ENCODE results near the gene FAM156B. TPM values are rescaled to one million over a fixed set of nuclear protein-coding genes. Genes with fewer than 3 reads are reported as not detected.
"Not testable (repeated sequence)": the region's sequence is repeated elsewhere in the genome, so short reads cannot be mapped to it uniquely, and the experiment has no call there.

Gene FAM156B
- total RNA-seq (13.5 TPM), polyA plus RNA-seq (22.5 TPM)

- DNase-seq (ENCODE audit: extremely low spot score); H3K27ac ChIP-seq (ENCODE audit: low read depth); H3K4me3 ChIP-seq (ENCODE audit: low read depth, low read length); H3K4me1 ChIP-seq (ENCODE audit: insufficient read depth); H3K36me3 ChIP-seq (ENCODE audit: insufficient read depth): not testable (repeated sequence)
- no CpG with 5 or more reads among the region's 92 CpGs for WGBS
Measured at GRCh38 chrX:52896855-52897709, at the start of gene FAM156B. FAM156B (plus strand) TSS chrX:52897330; CDS start chrX:52907226, 9,896 bp downstream.

GRCh38 chrX:52852110-52852860, 44.8 kb upstream of the FAM156B start:
- 79% methylated on average over 9 of the region's 9 CpGs for WGBS
- H3K36me3 ChIP-seq (ENCODE audit: insufficient read depth), result no peaks in the 10 kb centered on the region
- H3K27ac ChIP-seq (ENCODE audit: low read depth), result no peak overlapping the region
- no peak for DNase-seq (ENCODE audit: extremely low spot score)
- H3K4me3 ChIP-seq (ENCODE audit: low read depth, low read length), result no peak overlapping the region
- no peaks in the 10 kb centered on the region for H3K4me1 ChIP-seq (ENCODE audit: insufficient read depth)

GRCh38 chrX:52856991-52857525, 40.1 kb upstream of the FAM156B start:
- not testable (repeated sequence) for H3K4me3 ChIP-seq (ENCODE audit: low read depth, low read length); H3K27ac ChIP-seq (ENCODE audit: low read depth); H3K36me3 ChIP-seq (ENCODE audit: insufficient read depth); DNase-seq (ENCODE audit: extremely low spot score); H3K4me1 ChIP-seq (ENCODE audit: insufficient read depth)
- WGBS, result 34% methylated on average over 4 of the region's 4 CpGs

GRCh38 chrX:52865343-52865998, 31.7 kb upstream of the FAM156B start:
- no peak overlapping the region for H3K27ac ChIP-seq (ENCODE audit: low read depth)
- DNase-seq (ENCODE audit: extremely low spot score), result no peak
- H3K4me1 ChIP-seq (ENCODE audit: insufficient read depth), result no peaks in the 10 kb centered on the region
- no peaks in the 10 kb centered on the region for H3K36me3 ChIP-seq (ENCODE audit: insufficient read depth)
- no peak overlapping the region for H3K4me3 ChIP-seq (ENCODE audit: low read depth, low read length)
- 66% methylated on average over 6 of the region's 6 CpGs for WGBS

GRCh38 chrX:52867610-52868348, 29.4 kb upstream of the FAM156B start, which contains the start of gene XAGE3:
XAGE3 (minus strand) TSS chrX:52868083; CDS start chrX:52867133, 950 bp downstream.
- DNase-seq (ENCODE audit: extremely low spot score), result no peak
- H3K36me3 ChIP-seq (ENCODE audit: insufficient read depth), result no peaks in the 10 kb centered on the region
- 93% methylated on average over 35 of the region's 35 CpGs for WGBS
- no peak within 1 kb of the TSS for H3K27ac ChIP-seq (ENCODE audit: low read depth)
- H3K4me3 ChIP-seq (ENCODE audit: low read depth, low read length), result no peak within 1 kb of the TSS
- no peaks in the 10 kb centered on the region for H3K4me1 ChIP-seq (ENCODE audit: insufficient read depth)

GRCh38 chrX:52870046-52870445, 27.1 kb upstream of the FAM156B start:
- Histone ChIP-seq H3K36me3 (ENCODE audit: insufficient read depth) (no peaks in the 10 kb centered on the region), H3K27ac (ENCODE audit: low read depth) (no peak overlapping the region), H3K4me1 (ENCODE audit: insufficient read depth) (no peaks in the 10 kb centered on the region), H3K4me3 (ENCODE audit: low read depth, low read length) (no peak overlapping the region)
- DNase-seq (ENCODE audit: extremely low spot score), result no peak
- 56% methylated on average over 1 of the region's 1 CpG for WGBS

- not testable (repeated sequence) for H3K27ac ChIP-seq (ENCODE audit: low read depth); H3K4me3 ChIP-seq (ENCODE audit: low read depth, low read length); H3K36me3 ChIP-seq (ENCODE audit: insufficient read depth); H3K4me1 ChIP-seq (ENCODE audit: insufficient read depth); DNase-seq (ENCODE audit: extremely low spot score)
Measured at GRCh38 chrX:52873825-52874224, 23.3 kb upstream of the FAM156B start.

- no peak overlapping the region for H3K27ac ChIP-seq (ENCODE audit: low read depth)
- H3K4me3 ChIP-seq (ENCODE audit: low read depth, low read length), result no peak overlapping the region
- WGBS, result 42% methylated on average over 5 of the region's 5 CpGs
- H3K36me3 ChIP-seq (ENCODE audit: insufficient read depth), result no peaks in the 10 kb centered on the region
- no peak for DNase-seq (ENCODE audit: extremely low spot score)
- no peaks in the 10 kb centered on the region for H3K4me1 ChIP-seq (ENCODE audit: insufficient read depth)
Measured at GRCh38 chrX:52874661-52875060, 22.5 kb upstream of the FAM156B start.

- not testable (repeated sequence) for H3K36me3 ChIP-seq (ENCODE audit: insufficient read depth); H3K27ac ChIP-seq (ENCODE audit: low read depth); H3K4me3 ChIP-seq (ENCODE audit: low read depth, low read length); DNase-seq (ENCODE audit: extremely low spot score); H3K4me1 ChIP-seq (ENCODE audit: insufficient read depth)
- 57% methylated on average over 10 of the region's 10 CpGs for WGBS
Measured at GRCh38 chrX:52875436-52875835, 21.7 kb upstream of the FAM156B start.

- not testable (repeated sequence) for H3K4me1 ChIP-seq (ENCODE audit: insufficient read depth); DNase-seq (ENCODE audit: extremely low spot score); H3K36me3 ChIP-seq (ENCODE audit: insufficient read depth); H3K4me3 ChIP-seq (ENCODE audit: low read depth, low read length); H3K27ac ChIP-seq (ENCODE audit: low read depth)
- 41% methylated on average over 6 of the region's 6 CpGs for WGBS
Measured at GRCh38 chrX:52876386-52876785, 20.7 kb upstream of the FAM156B start.

GRCh38 chrX:52887459-52887858, 9.7 kb upstream of the FAM156B start:
- H3K4me3 ChIP-seq (ENCODE audit: low read depth, low read length); DNase-seq (ENCODE audit: extremely low spot score); H3K27ac ChIP-seq (ENCODE audit: low read depth); H3K36me3 ChIP-seq (ENCODE audit: insufficient read depth); H3K4me1 ChIP-seq (ENCODE audit: insufficient read depth): not testable (repeated sequence)
- no CpG with 5 or more reads among the region's 10 CpGs for WGBS

- H3K4me1 ChIP-seq (ENCODE audit: insufficient read depth); H3K36me3 ChIP-seq (ENCODE audit: insufficient read depth); H3K4me3 ChIP-seq (ENCODE audit: low read depth, low read length); H3K27ac ChIP-seq (ENCODE audit: low read depth); DNase-seq (ENCODE audit: extremely low spot score): not testable (repeated sequence)
- WGBS, result no CpG with 5 or more reads among the region's 9 CpGs
Measured at GRCh38 chrX:52888090-52888489, 9.0 kb upstream of the FAM156B start.

GRCh38 chrX:52896438-52896837, 692 bp upstream of the FAM156B start:
- not testable (repeated sequence) for H3K4me3 ChIP-seq (ENCODE audit: low read depth, low read length); H3K4me1 ChIP-seq (ENCODE audit: insufficient read depth); H3K36me3 ChIP-seq (ENCODE audit: insufficient read depth); DNase-seq (ENCODE audit: extremely low spot score); H3K27ac ChIP-seq (ENCODE audit: low read depth)
- no CpG with 5 or more reads among the region's 8 CpGs for WGBS
